H9 (cell line): Measurements from ENCODE around the gene MROH2A. TPM values are rescaled to one million over a fixed set of nuclear protein-coding genes. Genes with fewer than 3 reads are reported as not detected.

ENCODE experiments used
- DNase-seq: peaks from one replicate; pipeline ENCODE4 v3.0.0-alpha.2; 2017
- H2AFZ ChIP-seq: one replicate; pipeline ENCODE4 v1.6.1; 2013; ENCODE audit warnings: mild to moderate bottlenecking, low read length, control low read depth, moderate library complexity
- H2AK5ac ChIP-seq: 2 replicates; pipeline ENCODE4 v1.6.1; 2013; ENCODE audit warnings: low read length, control low read depth, mixed read lengths; ENCODE audit not compliant: insufficient read length
- H2BK120ac ChIP-seq: one replicate; pipeline ENCODE4 v1.6.1; 2013; ENCODE audit warnings: low read depth, mild to moderate bottlenecking, low read length, control low read depth, inconsistent platforms; ENCODE audit not compliant: poor library complexity, severe bottlenecking
- H2BK12ac ChIP-seq: 2 replicates; pipeline ENCODE4 v1.6.1; 2013; ENCODE audit warnings: low read length, control low read depth, mixed read lengths, low read depth; ENCODE audit not compliant: insufficient read length
- H2BK15ac ChIP-seq: 2 replicates; pipeline ENCODE4 v1.6.1; 2013; ENCODE audit warnings: low read depth, low read length, control low read depth
- H2BK20ac ChIP-seq: one replicate; pipeline ENCODE4 v1.6.1; 2013; ENCODE audit warnings: low read depth, mild to moderate bottlenecking, low read length, control low read depth, inconsistent platforms; ENCODE audit not compliant: poor library complexity, severe bottlenecking
- H2BK5ac ChIP-seq: 2 replicates; pipeline ENCODE4 v1.6.1; 2013; ENCODE audit warnings: low read length, control low read depth, mixed read lengths; ENCODE audit not compliant: insufficient read length
- H3K14ac ChIP-seq: 2 replicates; pipeline ENCODE4 v1.6.1; 2013; ENCODE audit warnings: low read length, control low read depth; ENCODE audit not compliant: insufficient read depth
- H3K18ac ChIP-seq: 2 replicates; pipeline ENCODE4 v1.6.1; 2013; ENCODE audit warnings: low read depth, mild to moderate bottlenecking, mixed read lengths, low read length, control low read depth; ENCODE audit not compliant: insufficient read length
- H3K23ac ChIP-seq: 2 replicates; pipeline ENCODE4 v1.6.1; 2013; ENCODE audit warnings: low read length, control low read depth, mixed read lengths, low read depth; ENCODE audit not compliant: insufficient read length
- H3K23me2 ChIP-seq: 2 replicates; pipeline ENCODE4 v1.6.1; 2013; ENCODE audit warnings: low read depth, mild to moderate bottlenecking, mixed read lengths, low read length, control low read depth; ENCODE audit not compliant: insufficient read length, poor library complexity, severe bottlenecking
- H3K27ac ChIP-seq: 2 replicates; pipeline ENCODE4 v1.5.1; 2013; ENCODE audit warnings: low read length, control low read depth, mixed read lengths, low read depth; ENCODE audit not compliant: insufficient read length
- H3K27me3 ChIP-seq: 2 replicates; pipeline ENCODE4 v1.6.1; 2013; ENCODE audit warnings: low read length, control low read depth, inconsistent platforms; ENCODE audit not compliant: insufficient read depth
- H3K4ac ChIP-seq: 2 replicates; pipeline ENCODE4 v1.6.1; 2013; ENCODE audit warnings: low read depth, mild to moderate bottlenecking, control low read depth, inconsistent platforms, low read length, moderate library complexity
- H3K4me1 ChIP-seq: 2 replicates; pipeline ENCODE4 v1.6.1; 2013; ENCODE audit warnings: low read length, control low read depth, inconsistent platforms; ENCODE audit not compliant: insufficient read depth
- H3K4me2 ChIP-seq: 2 replicates; pipeline ENCODE4 v1.6.1; 2013; ENCODE audit warnings: low read length, control low read depth, mixed read lengths; ENCODE audit not compliant: insufficient read length, insufficient read depth
- H3K56ac ChIP-seq: 2 replicates; pipeline ENCODE4 v1.6.1; 2013; ENCODE audit warnings: low read depth, mild to moderate bottlenecking, mixed read lengths, low read length, control low read depth; ENCODE audit not compliant: insufficient read length
- H3K79me1 ChIP-seq: 2 replicates; pipeline ENCODE4 v1.6.1; 2013; ENCODE audit warnings: low read depth, mild to moderate bottlenecking, moderate library complexity, low read length, control low read depth, inconsistent platforms; ENCODE audit not compliant: insufficient read depth, poor library complexity, severe bottlenecking
- H3K79me2 ChIP-seq: 2 replicates; pipeline ENCODE4 v1.6.1; 2013; ENCODE audit warnings: low read length, control low read depth, inconsistent platforms; ENCODE audit not compliant: insufficient read depth
- H3K9ac ChIP-seq: 2 replicates; pipeline ENCODE4 v1.6.1; 2013; ENCODE audit warnings: low read length, control low read depth, mixed read lengths; ENCODE audit not compliant: insufficient read length; ENCODE audit errors: extremely low read depth
- H3K9me3 ChIP-seq: one replicate; pipeline ENCODE4 v1.6.1; 2013; ENCODE audit warnings: low read depth, low read length, inconsistent platforms; ENCODE audit not compliant: control insufficient read depth
- H3T11ph ChIP-seq: one replicate; pipeline ENCODE4 v1.6.1; 2013; ENCODE audit warnings: mild to moderate bottlenecking, low read length, control low read depth, inconsistent platforms
- H4K20me1 ChIP-seq: one replicate; pipeline ENCODE4 v1.6.1; 2013; ENCODE audit not compliant: control insufficient read depth, insufficient read length, insufficient read depth
- H4K5ac ChIP-seq: 2 replicates; pipeline ENCODE4 v1.6.1; 2013; ENCODE audit warnings: low read depth, mild to moderate bottlenecking, mixed read lengths, low read length, control low read depth; ENCODE audit not compliant: insufficient read length
- H4K8ac ChIP-seq: replicated peaks from 2 replicates; pipeline ENCODE4 v1.6.1; 2013; ENCODE audit warnings: low read length, control low read depth, mixed read lengths, low read depth; ENCODE audit not compliant: insufficient read length
- H4K91ac ChIP-seq: 2 replicates; pipeline ENCODE4 v1.6.1; 2013; ENCODE audit warnings: low read depth, mild to moderate bottlenecking, moderate library complexity, mixed read lengths, low read length, control low read depth; ENCODE audit not compliant: insufficient read length
- H3K27ac Mint-ChIP-seq, 3 experiments: 2 replicates in 2 of 3; 3 replicates in 1 of 3; pipeline ENCODE4 v1.8.0; 2020 to 2021; ENCODE audit warnings: mixed read lengths in 3 of 3, mild to moderate bottlenecking in 1 of 3, moderate library complexity in 1 of 3
- H3K27me3 Mint-ChIP-seq: 2 replicates; pipeline ENCODE4 v1.8.0; 2021; ENCODE audit warnings: low read depth, mild to moderate bottlenecking, moderate library complexity, mixed read lengths
- H3K36me3 Mint-ChIP-seq, 3 experiments: 2 replicates in 2 of 3; 3 replicates in 1 of 3; pipeline ENCODE4 v1.8.0; 2020 to 2021; ENCODE audit warnings: low read depth in 3 of 3, mixed read lengths in 3 of 3; ENCODE audit not compliant: insufficient read depth in 1 of 3
- H3K4me1 Mint-ChIP-seq, 2 experiments: 2 replicates each; pipeline ENCODE4 v1.8.0; 2020; ENCODE audit warnings: mixed read lengths in 2 of 2
- H3K4me3 Mint-ChIP-seq, 2 experiments: 2 replicates in 1 of 2; 3 replicates in 1 of 2; pipeline ENCODE4 v1.8.0; 2020 to 2021; ENCODE audit warnings: mild to moderate bottlenecking in 2 of 2, mixed read lengths in 2 of 2, moderate library complexity in 1 of 2
- H3K9me3 Mint-ChIP-seq, 2 experiments: 2 replicates in 1 of 2; 3 replicates in 1 of 2; pipeline ENCODE4 v1.8.0; 2020; ENCODE audit warnings: mild to moderate bottlenecking in 2 of 2, mixed read lengths in 2 of 2, moderate library complexity in 1 of 2
- CTCF ChIP-seq: fragments of 200-600 bp; sonication (generic); conservative IDR thresholded peaks from 3 replicates; pipeline ENCODE4 v1.8.0; 2021; ENCODE audit warnings: antibody characterized with exemption, mild to moderate bottlenecking
- WGBS: extraction: QIAGEN DNeasy Blood & Tissue Kit; methylation state at CpG from one replicate; pipeline ENCODE4 v1.1.7; 2013; ENCODE audit warnings: missing lambda C conversion rate, low lambda C conversion rate, mixed read lengths; ENCODE audit not compliant: insufficient read length; ENCODE audit errors: extremely low coverage; 5-methylcytosine and 5-hydroxymethylcytosine counted together
- total RNA-seq: library from RNA; stranded (reverse); gene quantifications from 2 replicates; pipeline ENCODE4 v1.2.1, GENCODE V29; 2021

The MROH2A gene
- total RNA-seq, 1 experiment from 2014 or later = not detected

DNA sequence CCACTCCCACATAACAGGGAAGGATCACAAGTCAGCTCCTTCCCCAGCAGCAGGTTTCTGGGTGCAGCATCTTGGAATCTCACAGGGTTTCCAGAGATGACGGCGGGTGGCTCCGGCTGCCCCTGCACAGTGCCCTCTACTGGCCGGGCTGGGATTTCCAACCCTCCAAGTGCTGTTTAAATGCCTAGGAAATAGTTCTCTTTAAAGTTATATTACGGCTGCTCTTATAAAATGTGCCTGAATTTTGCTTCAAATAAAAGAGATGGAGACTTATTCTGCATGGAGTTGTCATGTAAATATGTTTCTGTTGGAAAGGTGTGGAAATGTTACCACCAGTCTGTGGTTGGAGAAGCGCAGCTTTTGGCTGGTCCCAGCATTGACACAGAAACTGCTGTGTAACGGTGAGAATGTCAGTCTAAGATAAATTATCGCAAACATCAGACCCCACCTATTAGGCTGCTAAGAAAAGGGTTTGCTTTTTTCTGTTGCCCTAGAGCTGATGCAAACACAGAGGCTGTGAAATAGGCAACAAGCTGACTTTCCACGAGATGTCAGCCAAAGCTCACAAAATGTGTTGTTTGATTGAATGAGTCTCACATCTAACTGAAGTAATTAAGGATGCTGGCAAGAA, 79.5 kb downstream of the MROH2A start:
- Histone ChIP-seq H3K14ac (no peak overlapping the region), H3T11ph (no peak overlapping the region), H3K56ac (no peak overlapping the region), H2BK5ac (no peak overlapping the region), H4K20me1 (no peaks in the 10 kb centered on the region), H2BK120ac (no peak overlapping the region), H4K8ac (no peak overlapping the region), H2BK20ac (no peak overlapping the region), H3K9me3 (no peaks in the 10 kb centered on the region), H3K4ac (no peak overlapping the region), H4K91ac (no peak overlapping the region), H3K4me1 (peaks cover 4% of the 10 kb centered on the region), H3K27me3 (no peaks in the 10 kb centered on the region), H3K9ac (no peak overlapping the region), H2BK12ac (no peak overlapping the region), H3K18ac (no peak overlapping the region), H3K79me1 (no peaks in the 10 kb centered on the region), H3K23me2 (peaks cover 11% of the 10 kb centered on the region), H4K5ac (no peak overlapping the region), H2AK5ac (no peak overlapping the region), H3K4me2 (no peak overlapping the region), H3K27ac (no peak overlapping the region), H2BK15ac (no peak overlapping the region), H2AFZ (no peak overlapping the region), H3K79me2 (peaks cover 14% of the 10 kb centered on the region; the same call in 1 of the 2 replicates), H3K23ac (no peak overlapping the region)
- Mint-ChIP-seq H3K27ac (no peak overlapping the region), H3K36me3 (peaks cover 6 to 14% (median 8%) of the 10 kb centered on the region in 3 experiments; a peak in 6 of 7 replicates), H3K4me1 (peaks cover 26 to 34% of the 10 kb centered on the region in 2 experiments), H3K4me3 (no peak overlapping the region), H3K9me3 (no peaks in the 10 kb centered on the region; a peak in 1 of 5 replicates), H3K27me3 (no peaks in the 10 kb centered on the region; the same call in 1 of the 2 replicates)
- DNase-seq = peak; percentile 64
- TF ChIP-seq CTCF = peak; percentile 95
- no CpG with 5 or more reads among the region's 9 CpGs for WGBS
